Thyroid gland (tissue), 4 donors: ENCODE measurements around the gene MBIP.

Experiments used
- POLR2A ChIP-seq, 2 donors: fragments of 450-650 bp; IDR thresholded peaks; one replicate each; pipeline ENCODE4 v1.6.1; 2017; ENCODE audit warnings: antibody characterized with exemption in 2 of 2, mild to moderate bottlenecking in 2 of 2, moderate library complexity in 1 of 2
- TF ChIP-seq, protein P1 (sequence below), 6 experiments: fragments of 200-600 bp in 3 of 6; fragments of 450-650 bp in 3 of 6; sonication (generic) in 3 of 6; IDR thresholded peaks; one replicate each; pipeline ENCODE4 v1.5.1; 2016 to 2019; ENCODE audit warnings: antibody characterized with exemption in 6 of 6, mild to moderate bottlenecking in 2 of 6, inconsistent platforms in 1 of 6, moderate library complexity in 1 of 6

DNA sequence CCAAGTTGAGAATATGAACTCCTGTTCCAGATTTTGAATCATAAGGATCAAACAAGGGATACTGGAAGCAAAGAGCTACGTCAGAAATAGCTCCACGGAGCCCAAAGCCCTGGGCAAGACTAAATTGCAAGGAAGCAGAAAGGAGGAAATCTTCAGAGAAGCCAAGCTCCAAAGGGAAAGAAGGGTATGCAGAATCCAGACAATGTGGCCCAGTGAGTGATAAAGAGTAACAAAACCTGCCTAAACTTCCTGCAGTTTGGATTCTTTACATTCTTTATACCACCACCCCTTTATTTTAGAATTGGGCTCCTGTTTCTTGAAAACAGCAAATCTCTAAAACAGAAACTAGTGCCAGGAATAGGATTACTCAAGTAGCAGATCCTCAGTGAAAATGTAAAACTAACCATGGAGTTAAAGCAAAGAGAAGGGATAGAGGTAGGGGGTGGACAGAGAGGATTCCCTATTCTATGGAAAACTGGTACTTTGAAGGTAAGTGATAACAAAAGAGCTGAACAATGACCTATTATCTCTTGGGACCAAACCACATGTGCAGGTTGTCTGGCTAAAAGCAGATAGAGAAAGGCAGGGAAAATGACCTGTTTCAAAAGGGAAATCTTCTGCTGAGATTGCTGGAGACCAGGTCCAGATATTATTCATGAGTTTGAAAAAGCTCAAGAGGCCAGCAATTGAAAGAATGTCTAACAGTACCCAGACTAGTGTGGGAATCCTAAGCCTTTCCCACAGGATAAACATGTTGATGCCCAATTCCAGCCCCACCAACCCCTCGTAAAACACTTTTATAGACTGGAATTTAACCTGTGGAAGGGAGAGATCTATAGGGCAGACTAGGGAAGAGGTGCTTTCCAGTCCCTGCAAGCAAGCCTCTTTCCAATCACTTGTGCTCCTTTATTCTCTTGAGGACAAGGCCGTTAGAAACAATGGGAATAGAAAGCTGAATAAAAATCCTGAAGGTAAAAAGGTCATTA lies 24.5 kb downstream of the MBIP start:
- TF ChIP-seq, protein P1, sequence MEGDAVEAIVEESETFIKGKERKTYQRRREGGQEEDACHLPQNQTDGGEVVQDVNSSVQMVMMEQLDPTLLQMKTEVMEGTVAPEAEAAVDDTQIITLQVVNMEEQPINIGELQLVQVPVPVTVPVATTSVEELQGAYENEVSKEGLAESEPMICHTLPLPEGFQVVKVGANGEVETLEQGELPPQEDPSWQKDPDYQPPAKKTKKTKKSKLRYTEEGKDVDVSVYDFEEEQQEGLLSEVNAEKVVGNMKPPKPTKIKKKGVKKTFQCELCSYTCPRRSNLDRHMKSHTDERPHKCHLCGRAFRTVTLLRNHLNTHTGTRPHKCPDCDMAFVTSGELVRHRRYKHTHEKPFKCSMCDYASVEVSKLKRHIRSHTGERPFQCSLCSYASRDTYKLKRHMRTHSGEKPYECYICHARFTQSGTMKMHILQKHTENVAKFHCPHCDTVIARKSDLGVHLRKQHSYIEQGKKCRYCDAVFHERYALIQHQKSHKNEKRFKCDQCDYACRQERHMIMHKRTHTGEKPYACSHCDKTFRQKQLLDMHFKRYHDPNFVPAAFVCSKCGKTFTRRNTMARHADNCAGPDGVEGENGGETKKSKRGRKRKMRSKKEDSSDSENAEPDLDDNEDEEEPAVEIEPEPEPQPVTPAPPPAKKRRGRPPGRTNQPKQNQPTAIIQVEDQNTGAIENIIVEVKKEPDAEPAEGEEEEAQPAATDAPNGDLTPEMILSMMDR (IDR thresholded peaks at IDR 0.05), result no peak
- no peak for TF ChIP-seq POLR2A (IDR thresholded peaks at IDR 0.05)
